Psoas muscle (tissue), 8 donors: Measurements from ENCODE around the gene CORO1C. TPM values are rescaled to one million over a fixed set of nuclear protein-coding genes. Genes with fewer than 3 reads are reported as not detected.

ENCODE experiments used
- ATAC-seq, 4 donors: fragments of 200-7000 bp; cut with Tn5 transposase; one replicate each; pipeline ENCODE4 v1.9.1; 2020; ENCODE audit warnings: moderate library complexity in 3 of 4, mild to moderate bottlenecking in 2 of 4
- DNase-seq, 2 donors: peaks; one replicate each; pipeline ENCODE4 v3.0.0-alpha.2; 2020
- H3K27ac ChIP-seq: fragments of 200-600 bp; one replicate; pipeline ENCODE4 v1.8.0; 2022
- H3K27me3 ChIP-seq, 3 donors: fragments of 200-600 bp in 1 of 3; one replicate each; pipeline versions ENCODE4 v1.6.1 to v1.8.0; 2013 to 2022; ENCODE audit warnings: low read length in 2 of 3, mild to moderate bottlenecking in 2 of 3, moderate library complexity in 1 of 3; ENCODE audit not compliant: insufficient read depth in 3 of 3
- H3K36me3 ChIP-seq, 2 donors: fragments of 200-600 bp in 1 of 2; one replicate each; pipeline versions ENCODE4 v1.6.1 to v1.8.0; 2013 to 2022; ENCODE audit warnings: low read depth in 1 of 2, mild to moderate bottlenecking in 1 of 2, moderate library complexity in 1 of 2; ENCODE audit not compliant: insufficient read depth in 1 of 2
- H3K4me1 ChIP-seq: fragments of 200-600 bp; one replicate; pipeline ENCODE4 v1.8.0; 2022
- H3K4me3 ChIP-seq: fragments of 200-600 bp; one replicate; pipeline ENCODE4 v1.8.0; 2022; ENCODE audit warnings: mild to moderate bottlenecking
- H3K9me3 ChIP-seq: fragments of 200-600 bp; one replicate; pipeline ENCODE4 v1.8.0; 2022
- WGBS, 3 donors: extraction: QIAGEN DNeasy Blood & Tissue Kit; methylation state at CpG; one replicate each; pipeline versions ENCODE4 v1.1.6 to v1.1.7; 2013; 5-methylcytosine and 5-hydroxymethylcytosine counted together
- intact Hi-C, 2 donors: fragments of 100-400 bp; cut with DNase I; formaldehyde crosslinking; loops; one replicate each; pipeline versions ENCODE4 v1.11.0 to v1.14.2; 2022
- polyA plus RNA-seq, 3 donors: library from polyadenylated mRNA; stranded (reverse); fragments of 200-250 nt; gene quantifications; one replicate each; pipeline ENCODE4 v1.2.3, GENCODE V29; 2013
- total RNA-seq, 4 donors: library from RNA; stranded (reverse); fragmentation: NEBNext Ultra II Directional in 2 of 4; extraction: Animal tissue kit (Norgen Biotek cat#: 25700) in 2 of 4; gene quantifications; one replicate each; pipeline versions ENCODE4 v1.2.1 to v1.2.4, GENCODE V29; 2021 to 2023
- TF ChIP-seq, protein P1 (sequence below): fragments of 200-600 bp; IDR thresholded peaks from one replicate; pipeline ENCODE4 v1.8.0; 2022; ENCODE audit warnings: antibody characterized with exemption
- donor health status: healthy with polysubstance abuse.
- donor health status: DM: no; HTN: no; CAD: no; lungs with moderate emphysema.
- donor health status: Bipolar disorder and iron deficiency.
- donor health status: healthy.
- donor health status: DM: yes; HTN: yes; CAD: no.
- donor health status: DM: no; HTN: no; CAD: no.
- donor health status: DM: no; HTN: no; CAD: no.
- donor health status: DM: yes; HTN: yes; CAD: no.

CORO1C gene
- total and polyA plus RNA-seq, 7 donors, result 16.9 to 67.1 (median 40.5) TPM

GRCh38 chr12:108732489-108733229 is 1.3 kb upstream of the CORO1C start:
- Histone ChIP-seq H3K4me1 (peaks cover 26% of the 10 kb centered on the region), H3K36me3 (no peaks in the 10 kb centered on the region), H3K27me3 (no peaks in the 10 kb centered on the region), H3K9me3 (no peaks in the 10 kb centered on the region), H3K27ac (peak overlapping the region; percentile 99), H3K4me3 (peak overlapping the region; percentile 74)
- TF ChIP-seq, protein P1, sequence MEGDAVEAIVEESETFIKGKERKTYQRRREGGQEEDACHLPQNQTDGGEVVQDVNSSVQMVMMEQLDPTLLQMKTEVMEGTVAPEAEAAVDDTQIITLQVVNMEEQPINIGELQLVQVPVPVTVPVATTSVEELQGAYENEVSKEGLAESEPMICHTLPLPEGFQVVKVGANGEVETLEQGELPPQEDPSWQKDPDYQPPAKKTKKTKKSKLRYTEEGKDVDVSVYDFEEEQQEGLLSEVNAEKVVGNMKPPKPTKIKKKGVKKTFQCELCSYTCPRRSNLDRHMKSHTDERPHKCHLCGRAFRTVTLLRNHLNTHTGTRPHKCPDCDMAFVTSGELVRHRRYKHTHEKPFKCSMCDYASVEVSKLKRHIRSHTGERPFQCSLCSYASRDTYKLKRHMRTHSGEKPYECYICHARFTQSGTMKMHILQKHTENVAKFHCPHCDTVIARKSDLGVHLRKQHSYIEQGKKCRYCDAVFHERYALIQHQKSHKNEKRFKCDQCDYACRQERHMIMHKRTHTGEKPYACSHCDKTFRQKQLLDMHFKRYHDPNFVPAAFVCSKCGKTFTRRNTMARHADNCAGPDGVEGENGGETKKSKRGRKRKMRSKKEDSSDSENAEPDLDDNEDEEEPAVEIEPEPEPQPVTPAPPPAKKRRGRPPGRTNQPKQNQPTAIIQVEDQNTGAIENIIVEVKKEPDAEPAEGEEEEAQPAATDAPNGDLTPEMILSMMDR, result no peak
- intact Hi-C loops, result loop anchor here (5.0 kb wide), 3 partner anchors 35 to 55 kb away; no protein-coding TSS in a partner anchor
- DNase-seq, result no peak
- ATAC-seq, result no peak
- 61 to 67% (median 63%) methylated on average over 13 of the region's 13 CpGs for WGBS, 3 donors

GRCh38 chr12:108731866-108732461 is 646 bp upstream of the CORO1C start:
- peak; percentile 78 to 85 (median 82) for ATAC-seq

GRCh38 chr12:108730365-108731104 is 783 bp downstream of the CORO1C start:
- TF ChIP-seq, protein P1, result no peak
- Histone ChIP-seq H3K4me1 (peaks cover 46% of the 10 kb centered on the region), H3K36me3 (no peaks in the 10 kb centered on the region), H3K27ac (peak overlapping the region; percentile 99), H3K27me3 (no peaks in the 10 kb centered on the region), H3K9me3 (no peaks in the 10 kb centered on the region), H3K4me3 (peak overlapping the region; percentile 74)
- DNase-seq (peak; percentile 70 to 83), ATAC-seq (peak; percentile 18 to 48 (median 37))
- WGBS, 3 donors, result 0 to 1% (median 0%) methylated on average over 25 to 45 of the region's 45 CpGs
- intact Hi-C loops, result loop anchor here (2.0 to 5.0 kb wide), 7 partner anchors 33 to 126 kb away; partner anchors contain the start of gene SSH1 (in 1 of the 2)

More at GRCh38 chr12:108731866-108732461, 646 bp upstream of the CORO1C start:
- intact Hi-C loops, result loop anchor here (2.0 to 5.0 kb wide), 7 partner anchors 35 to 125 kb away; partner anchors contain the start of gene SSH1 (in 1 of the 2)
- DNase-seq, result peak; percentile 99 to 100
- H3K9me3 ChIP-seq, result no peaks in the 10 kb centered on the region
- no peaks in the 10 kb centered on the region for H3K36me3 ChIP-seq
- WGBS, 3 donors, result 1 to 2% (median 1%) methylated on average over 30 to 34 of the region's 34 CpGs
- peak overlapping the region; percentile 99 for H3K27ac ChIP-seq
- peaks cover 33% of the 10 kb centered on the region for H3K4me1 ChIP-seq
- peak overlapping the region; percentile 74 for H3K4me3 ChIP-seq
- TF ChIP-seq, protein P1, result no peak
- no peaks in the 10 kb centered on the region for H3K27me3 ChIP-seq

- H3K4me3 ChIP-seq, result peak overlapping the region; percentile 74
- DNase-seq (no peak), ATAC-seq (no peak)
- 6 to 7% (median 7%) methylated on average over 15 of the region's 15 CpGs for WGBS, 3 donors
- H3K27me3 ChIP-seq, result no peaks in the 10 kb centered on the region
- TF ChIP-seq, protein P1, result no peak
- H3K9me3 ChIP-seq, result no peaks in the 10 kb centered on the region
- H3K27ac ChIP-seq, result peak overlapping the region; percentile 99
- intact Hi-C loops, result loop anchor here (2.0 to 5.0 kb wide), 9 partner anchors 32 to 127 kb away; partner anchors contain the start of gene SSH1 (in 1 of the 2)
- H3K36me3 ChIP-seq, result no peaks in the 10 kb centered on the region
- peaks cover 54% of the 10 kb centered on the region for H3K4me1 ChIP-seq
Observed at GRCh38 chr12:108729612-108730364, 1.5 kb downstream of the CORO1C start.
